OCI-LY7 (cell line): ENCODE data around the gene INSC.

Source experiments
- EZH2phosphoT487 ChIP-seq: fragments of 200-600 bp; sonication (generic); IDR thresholded peaks from 2 replicates; pipeline ENCODE4 v1.6.1; 2018; ENCODE audit warnings: low read depth, borderline replicate concordance, mild to moderate bottlenecking, mixed run types, antibody characterized with exemption, low read length, moderate library complexity, mixed read lengths
- TF ChIP-seq, protein P1 (sequence below): fragments of 200-600 bp; sonication (generic); conservative IDR thresholded peaks from 2 replicates; pipeline ENCODE4 v1.5.1; 2014; ENCODE audit warnings: mild to moderate bottlenecking, antibody characterized with exemption, low read length, moderate library complexity, mixed read lengths

DNA sequence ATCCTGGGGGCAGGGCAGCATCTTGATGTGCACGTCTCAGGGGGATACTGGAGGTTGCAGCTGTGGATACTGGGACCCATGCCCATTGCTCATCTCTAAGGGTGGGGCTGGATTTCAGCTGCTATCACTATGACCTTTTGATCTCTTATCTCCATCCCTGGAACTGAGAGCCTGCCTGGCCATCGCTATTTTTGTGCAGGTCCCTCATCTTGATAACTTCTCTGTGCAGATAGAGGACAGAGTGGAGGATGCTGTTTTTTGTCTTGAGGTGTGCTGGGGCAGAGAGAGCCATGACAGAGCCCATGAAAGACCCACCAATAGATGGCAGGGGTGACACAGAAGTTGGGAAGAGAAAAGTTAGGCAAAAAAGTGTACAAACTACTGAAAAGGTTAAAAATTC, 5.1 kb upstream of the INSC start:
- TF ChIP-seq, protein P1, sequence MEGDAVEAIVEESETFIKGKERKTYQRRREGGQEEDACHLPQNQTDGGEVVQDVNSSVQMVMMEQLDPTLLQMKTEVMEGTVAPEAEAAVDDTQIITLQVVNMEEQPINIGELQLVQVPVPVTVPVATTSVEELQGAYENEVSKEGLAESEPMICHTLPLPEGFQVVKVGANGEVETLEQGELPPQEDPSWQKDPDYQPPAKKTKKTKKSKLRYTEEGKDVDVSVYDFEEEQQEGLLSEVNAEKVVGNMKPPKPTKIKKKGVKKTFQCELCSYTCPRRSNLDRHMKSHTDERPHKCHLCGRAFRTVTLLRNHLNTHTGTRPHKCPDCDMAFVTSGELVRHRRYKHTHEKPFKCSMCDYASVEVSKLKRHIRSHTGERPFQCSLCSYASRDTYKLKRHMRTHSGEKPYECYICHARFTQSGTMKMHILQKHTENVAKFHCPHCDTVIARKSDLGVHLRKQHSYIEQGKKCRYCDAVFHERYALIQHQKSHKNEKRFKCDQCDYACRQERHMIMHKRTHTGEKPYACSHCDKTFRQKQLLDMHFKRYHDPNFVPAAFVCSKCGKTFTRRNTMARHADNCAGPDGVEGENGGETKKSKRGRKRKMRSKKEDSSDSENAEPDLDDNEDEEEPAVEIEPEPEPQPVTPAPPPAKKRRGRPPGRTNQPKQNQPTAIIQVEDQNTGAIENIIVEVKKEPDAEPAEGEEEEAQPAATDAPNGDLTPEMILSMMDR: no peak
- TF ChIP-seq EZH2phosphoT487: no peak
